ENCODE data around the gene CCDC171. TPM values are rescaled to one million over a fixed set of nuclear protein-coding genes. Genes with fewer than 3 reads are reported as not detected.

The CCDC171 gene
- total RNA-seq, 4 donors from 2014 or later: 2.5 to 4.2 (median 3.3) TPM

- DNase-seq (ENCODE audit: low spot score in 2 of 2): no peak
- WGBS, 2 donors: 78 to 86% methylated on average over 1 of the region's 1 CpG
Measured at GRCh38 chr9:15724016-15724415, 171.2 kb downstream of the CCDC171 start.

GRCh38 chr9:15724612-15725011 lies 171.8 kb downstream of the CCDC171 start:
- no peak overlapping the region for H3K4me3 ChIP-seq (ENCODE audit: low read depth, poor library complexity, severe bottlenecking)
- WGBS, 2 donors: 22 to 36% methylated on average over 1 of the region's 1 CpG
- intact Hi-C loops (cut with DNase I; ENCODE audit: low total_unique reads): no loop called here
- TF ChIP-seq POLR2A (IDR thresholded peaks at IDR 0.05) (no peak), CTCF (IDR thresholded peaks at IDR 0.05) (no peak)
- DNase-seq (ENCODE audit: low spot score in 2 of 2): no peak

More at GRCh38 chr9:15724016-15724415, 171.2 kb downstream of the CCDC171 start:
- no peak for TF ChIP-seq CTCF (IDR thresholded peaks at IDR 0.05)
- TF ChIP-seq POLR2A (IDR thresholded peaks at IDR 0.05): no peak
- intact Hi-C loops (cut with DNase I; ENCODE audit: low total_unique reads): no loop called here
- H3K4me3 ChIP-seq (ENCODE audit: low read depth, poor library complexity, severe bottlenecking): no peak overlapping the region

GRCh38 chr9:15725953-15726352 lies 173.1 kb downstream of the CCDC171 start:
- DNase-seq (ENCODE audit: low spot score in 2 of 2): no peak
- no peak overlapping the region for H3K4me3 ChIP-seq (ENCODE audit: low read depth, poor library complexity, severe bottlenecking)
- TF ChIP-seq POLR2A (IDR thresholded peaks at IDR 0.05): no peak
- no peak for TF ChIP-seq CTCF (IDR thresholded peaks at IDR 0.05)
- WGBS, 2 donors: 29 to 44% methylated on average over 1 of the region's 1 CpG
- intact Hi-C loops (cut with DNase I; ENCODE audit: low total_unique reads): no loop called here

- WGBS, 2 donors: 55 to 69% methylated on average over 2 of the region's 2 CpGs
- no peak for DNase-seq (ENCODE audit: low spot score in 2 of 2)
- TF ChIP-seq POLR2A (IDR thresholded peaks at IDR 0.05): no peak
- TF ChIP-seq CTCF (IDR thresholded peaks at IDR 0.05): no peak
- H3K4me3 ChIP-seq (ENCODE audit: low read depth, poor library complexity, severe bottlenecking): no peak overlapping the region
- intact Hi-C loops (cut with DNase I; ENCODE audit: low total_unique reads): no loop called here
Measured at GRCh38 chr9:15729507-15729906, 176.7 kb downstream of the CCDC171 start.

GRCh38 chr9:15735083-15735857 lies 182.4 kb downstream of the CCDC171 start:
- WGBS, 2 donors: 45 to 58% methylated on average over 5 of the region's 5 CpGs
- peak in 1 of 2 donors; percentile 35 for DNase-seq (ENCODE audit: low spot score in 2 of 2)
- no peak overlapping the region for H3K4me3 ChIP-seq (ENCODE audit: low read depth, poor library complexity, severe bottlenecking)
- intact Hi-C loops (cut with DNase I; ENCODE audit: low total_unique reads): no loop called here
- TF ChIP-seq CTCF (IDR thresholded peaks at IDR 0.05) (no peak), POLR2A (IDR thresholded peaks at IDR 0.05) (no peak)

GRCh38 chr9:15736569-15736968 lies 183.7 kb downstream of the CCDC171 start:
- intact Hi-C loops (cut with DNase I; ENCODE audit: low total_unique reads): no loop called here
- H3K4me3 ChIP-seq (ENCODE audit: low read depth, poor library complexity, severe bottlenecking): no peak overlapping the region
- TF ChIP-seq POLR2A (IDR thresholded peaks at IDR 0.05): no peak
- no peak for TF ChIP-seq CTCF (IDR thresholded peaks at IDR 0.05)
- WGBS, 2 donors: 96 to 98% methylated on average over 6 of the region's 6 CpGs
- DNase-seq (ENCODE audit: low spot score in 2 of 2): no peak
